HEK293 (cell line): ENCODE measurements around the gene GMEB1.

Experiments used
- BCL11B ChIP-seq: fragments of 450-650 bp; formaldehyde crosslinking; IDR thresholded peaks from 2 replicates; pipeline ENCODE4 v1.5.1; 2016; ENCODE audit warnings: low read depth, missing biosample characterization, missing genetic modification characterization
- EGR2 ChIP-seq: fragments of 450-650 bp; formaldehyde crosslinking; IDR thresholded peaks from 2 replicates; pipeline ENCODE4 v1.5.1; 2016; ENCODE audit warnings: low read depth, missing biosample characterization, missing genetic modification characterization
- HOXD13 ChIP-seq: sonication (generic); formaldehyde crosslinking; IDR thresholded peaks from 2 replicates; pipeline ENCODE4 v1.8.0; 2022; ENCODE audit warnings: missing genetic modification reagents, borderline replicate concordance
- IKZF3 ChIP-seq: fragments of 450-650 bp; IDR thresholded peaks from 2 replicates; pipeline ENCODE4 v1.5.0; 2018; ENCODE audit warnings: missing biosample characterization, mild to moderate bottlenecking, missing genetic modification characterization, moderate library complexity
- INSM2 ChIP-seq: fragments of 450-650 bp; formaldehyde crosslinking; IDR thresholded peaks from 2 replicates; pipeline ENCODE4 v1.5.1; 2016; ENCODE audit warnings: missing biosample characterization, missing genetic modification characterization
- MEIS1 ChIP-seq: sonication (generic); formaldehyde crosslinking; IDR thresholded peaks from 2 replicates; pipeline ENCODE4 v1.8.1; 2022; ENCODE audit warnings: missing genetic modification reagents, mild to moderate bottlenecking, borderline replicate concordance
- MYNN ChIP-seq: fragments of 450-650 bp; formaldehyde crosslinking; IDR thresholded peaks from 2 replicates; pipeline ENCODE4 v1.5.1; 2016; ENCODE audit warnings: missing biosample characterization, missing genetic modification characterization, borderline replicate concordance
- MZF1 ChIP-seq: fragments of 450-650 bp; formaldehyde crosslinking; IDR thresholded peaks from 2 replicates; pipeline ENCODE4 v1.5.1; 2017; ENCODE audit warnings: missing biosample characterization, missing genetic modification characterization, borderline replicate concordance
- PRDM4 ChIP-seq: fragments of 450-650 bp; formaldehyde crosslinking; IDR thresholded peaks from 2 replicates; pipeline ENCODE4 v1.5.1; 2017; ENCODE audit warnings: missing biosample characterization, missing genetic modification characterization
- PRDM6 ChIP-seq: fragments of 450-650 bp; formaldehyde crosslinking; IDR thresholded peaks from 2 replicates; pipeline ENCODE4 v1.5.1; 2017; ENCODE audit warnings: missing biosample characterization, missing genetic modification characterization
- REPIN1 ChIP-seq: fragments of 450-650 bp; formaldehyde crosslinking; IDR thresholded peaks from 2 replicates; pipeline ENCODE4 v1.5.1; 2017; ENCODE audit warnings: missing biosample characterization, missing genetic modification characterization, low read depth
- SCRT1 ChIP-seq: fragments of 450-650 bp; formaldehyde crosslinking; IDR thresholded peaks from 2 replicates; pipeline ENCODE4 v1.5.1; 2016; ENCODE audit warnings: missing biosample characterization, missing genetic modification characterization, borderline replicate concordance
- SP2 ChIP-seq: fragments of 450-650 bp; formaldehyde crosslinking; IDR thresholded peaks from 2 replicates; pipeline ENCODE4 v1.5.1; 2016; ENCODE audit warnings: missing biosample characterization, missing genetic modification characterization
- WT1 ChIP-seq: fragments of 450-650 bp; formaldehyde crosslinking; IDR thresholded peaks from 2 replicates; pipeline ENCODE4 v1.5.1; 2016; ENCODE audit warnings: missing biosample characterization, missing genetic modification characterization
- ZBTB8A ChIP-seq: fragments of 450-650 bp; formaldehyde crosslinking; IDR thresholded peaks from 2 replicates; pipeline ENCODE4 v1.5.1; 2016; ENCODE audit warnings: missing biosample characterization, missing genetic modification characterization
- ZNF132 ChIP-seq: fragments of 450-650 bp; formaldehyde crosslinking; IDR thresholded peaks from 2 replicates; pipeline ENCODE4 v1.5.1; 2017; ENCODE audit warnings: missing biosample characterization, missing genetic modification characterization, borderline replicate concordance
- ZNF175 ChIP-seq: fragments of 450-650 bp; formaldehyde crosslinking; IDR thresholded peaks from 2 replicates; pipeline ENCODE4 v1.5.1; 2016; ENCODE audit warnings: missing biosample characterization, missing genetic modification characterization
- ZNF223 ChIP-seq: fragments of 450-650 bp; formaldehyde crosslinking; IDR thresholded peaks from 2 replicates; pipeline ENCODE4 v1.5.1; 2016; ENCODE audit warnings: missing biosample characterization, missing genetic modification characterization
- ZNF280C ChIP-seq: fragments of 450-650 bp; formaldehyde crosslinking; IDR thresholded peaks from 2 replicates; pipeline ENCODE4 v1.5.1; 2016; ENCODE audit warnings: missing biosample characterization, missing genetic modification characterization
- ZNF354C ChIP-seq: fragments of 450-650 bp; formaldehyde crosslinking; IDR thresholded peaks from 2 replicates; pipeline ENCODE4 v1.5.1; 2016; ENCODE audit warnings: missing biosample characterization, missing genetic modification characterization, low read depth, borderline replicate concordance
- ZNF404 ChIP-seq: fragments of 450-650 bp; formaldehyde crosslinking; IDR thresholded peaks from 2 replicates; pipeline ENCODE4 v1.5.1; 2017; ENCODE audit warnings: missing biosample characterization, missing genetic modification characterization
- ZNF473 ChIP-seq: fragments of 450-650 bp; formaldehyde crosslinking; IDR thresholded peaks from 2 replicates; pipeline ENCODE4 v1.5.1; 2017; ENCODE audit warnings: missing biosample characterization, missing genetic modification characterization
- ZNF501 ChIP-seq: fragments of 450-650 bp; formaldehyde crosslinking; IDR thresholded peaks from 2 replicates; pipeline ENCODE4 v1.5.1; 2016; ENCODE audit warnings: missing biosample characterization, missing genetic modification characterization
- ZNF544 ChIP-seq: fragments of 450-650 bp; formaldehyde crosslinking; IDR thresholded peaks from 2 replicates; pipeline ENCODE4 v1.5.0; 2017; ENCODE audit warnings: missing biosample characterization, missing genetic modification characterization
- ZNF623 ChIP-seq: fragments of 450-650 bp; formaldehyde crosslinking; IDR thresholded peaks from 2 replicates; pipeline ENCODE4 v1.5.1; 2016; ENCODE audit warnings: missing biosample characterization, missing genetic modification characterization
- ZNF658 ChIP-seq: fragments of 450-650 bp; formaldehyde crosslinking; IDR thresholded peaks from 2 replicates; pipeline ENCODE4; 2016; ENCODE audit warnings: missing biosample characterization, missing genetic modification characterization
- ZNF670 ChIP-seq: fragments of 450-650 bp; formaldehyde crosslinking; IDR thresholded peaks from 2 replicates; pipeline ENCODE4 v1.5.1; 2016; ENCODE audit warnings: missing biosample characterization, missing genetic modification characterization, low read depth
- ZNF701 ChIP-seq: fragments of 450-650 bp; formaldehyde crosslinking; IDR thresholded peaks from 2 replicates; pipeline ENCODE4 v1.5.1; 2016; ENCODE audit warnings: missing biosample characterization, missing genetic modification characterization
- ZNF785 ChIP-seq: fragments of 450-650 bp; formaldehyde crosslinking; IDR thresholded peaks from 2 replicates; pipeline ENCODE4 v1.5.1; 2016; ENCODE audit warnings: missing biosample characterization, missing genetic modification characterization
- ZNF792 ChIP-seq: fragments of 450-650 bp; formaldehyde crosslinking; IDR thresholded peaks from 2 replicates; pipeline ENCODE4 v1.5.1; 2016; ENCODE audit warnings: missing biosample characterization, missing genetic modification characterization
- ZNF830 ChIP-seq: fragments of 450-650 bp; IDR thresholded peaks from 2 replicates; pipeline ENCODE4 v1.5.0; 2018; ENCODE audit warnings: missing biosample characterization, missing genetic modification characterization, low read depth, mild to moderate bottlenecking, moderate library complexity
- TF ChIP-seq, protein P1 (sequence below): fragments of 450-650 bp; formaldehyde crosslinking; IDR thresholded peaks from 2 replicates; pipeline ENCODE4 v1.5.1; 2016; ENCODE audit warnings: missing biosample characterization, missing genetic modification characterization

GMEB1 gene

GRCh38 chr1:28736450-28737306, 68.1 kb downstream of the GMEB1 start, which contains the start of gene YTHDF2 (continued):
- TF ChIP-seq PRDM6 (tag by site-specific recombination), result peak; percentile 45; the same call in 1 of the 2 replicates
- TF ChIP-seq ZNF544 (tag by site-specific recombination), result no peak
- TF ChIP-seq, protein P1, sequence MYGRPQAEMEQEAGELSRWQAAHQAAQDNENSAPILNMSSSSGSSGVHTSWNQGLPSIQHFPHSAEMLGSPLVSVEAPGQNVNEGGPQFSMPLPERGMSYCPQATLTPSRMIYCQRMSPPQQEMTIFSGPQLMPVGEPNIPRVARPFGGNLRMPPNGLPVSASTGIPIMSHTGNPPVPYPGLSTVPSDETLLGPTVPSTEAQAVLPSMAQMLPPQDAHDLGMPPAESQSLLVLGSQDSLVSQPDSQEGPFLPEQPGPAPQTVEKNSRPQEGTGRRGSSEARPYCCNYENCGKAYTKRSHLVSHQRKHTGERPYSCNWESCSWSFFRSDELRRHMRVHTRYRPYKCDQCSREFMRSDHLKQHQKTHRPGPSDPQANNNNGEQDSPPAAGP (tag by site-specific recombination), result peak; percentile 93
- TF ChIP-seq ZNF132 (tag by site-specific recombination), result no peak
- TF ChIP-seq ZNF354C (tag by site-specific recombination), result no peak
- no peak for TF ChIP-seq ZNF404 (tag by site-specific recombination)
- 0 out of 2 replicates have a peak, but pooled peaks have one; percentile 18 for TF ChIP-seq MZF1
- peak; percentile 75 for TF ChIP-seq INSM2 (tag by site-specific recombination)
- no peak; the same call in 1 of the 2 replicates for TF ChIP-seq ZNF623
- TF ChIP-seq SP2 (tag by site-specific recombination), result peak; percentile 74
- no peak for TF ChIP-seq ZNF792 (tag by site-specific recombination)
- peak; percentile 70 for TF ChIP-seq ZBTB8A (tag by site-specific recombination)
- no peak for TF ChIP-seq ZNF658
- peak; percentile 57 for TF ChIP-seq REPIN1 (tag by site-specific recombination)
- TF ChIP-seq BCL11B (tag by site-specific recombination), result 0 out of 2 replicates have a peak, but pooled peaks have one; percentile 56
- TF ChIP-seq MYNN, result 0 out of 2 replicates have a peak, but pooled peaks have one; percentile 33
- no peak for TF ChIP-seq ZNF175 (tag by site-specific recombination)
- TF ChIP-seq HOXD13 (CRISPR knock-in tag), result no peak
- no peak for TF ChIP-seq MEIS1 (CRISPR knock-in tag)
- TF ChIP-seq ZNF830, result no peak
- peak; percentile 92 for TF ChIP-seq IKZF3 (tag by site-specific recombination)
- peak; percentile 86; the same call in 1 of the 2 replicates for TF ChIP-seq ZNF785 (tag by site-specific recombination)
- peak; percentile 96 for TF ChIP-seq EGR2 (tag by site-specific recombination)
- no peak for TF ChIP-seq ZNF223
- TF ChIP-seq SCRT1, result no peak
- TF ChIP-seq PRDM4 (tag by site-specific recombination), result peak; percentile 51
- no peak for TF ChIP-seq ZNF473 (tag by site-specific recombination)
- TF ChIP-seq ZNF501 (tag by site-specific recombination), result peak; percentile 94
- TF ChIP-seq ZNF280C, result no peak
- peak; percentile 98 for TF ChIP-seq WT1
- no peak for TF ChIP-seq ZNF670 (tag by site-specific recombination)
- no peak for TF ChIP-seq ZNF701 (tag by site-specific recombination)
